HG02970 (cell line): Measurements from ENCODE around the gene PIK3R3.
A peak's percentile ranks its signal among the peaks of the same experiment; 100 is the strongest.

Experiments used
- ATAC-seq: cut with Tn5 transposase; IDR thresholded peaks from one replicate; pipeline ENCODE4 v1.9.1; 2021; ENCODE audit warnings: mild to moderate bottlenecking, moderate library complexity, moderate number of reproducible peaks; ENCODE audit not compliant: unreplicated experiment, low FRiP score

Gene PIK3R3

GRCh38 chr1:46158312-46159281, 26.2 kb upstream of the PIK3R3 start:
- ATAC-seq: no peak

- ATAC-seq: no peak
Measured at GRCh38 chr1:46157916-46158311, 25.5 kb upstream of the PIK3R3 start.

- no peak for ATAC-seq
Measured at GRCh38 chr1:46153732-46154131, 21.3 kb upstream of the PIK3R3 start.

GRCh38 chr1:46153228-46153627, 20.8 kb upstream of the PIK3R3 start:
- ATAC-seq: no peak

GRCh38 chr1:46152016-46152415, 19.6 kb upstream of the PIK3R3 start:
- ATAC-seq: no peak

- no peak for ATAC-seq
Measured at GRCh38 chr1:46150085-46150484, 17.7 kb upstream of the PIK3R3 start.

- ATAC-seq: no peak
Measured at GRCh38 chr1:46148318-46148717, 15.9 kb upstream of the PIK3R3 start.

GRCh38 chr1:46137916-46138315, 5.5 kb upstream of the PIK3R3 start:
- ATAC-seq: no peak

- ATAC-seq: no peak
Measured at GRCh38 chr1:46136711-46137110, 4.3 kb upstream of the PIK3R3 start.

- ATAC-seq: no peak
Measured at GRCh38 chr1:46134660-46135331, 2.4 kb upstream of the PIK3R3 start.

GRCh38 chr1:46133781-46134350, 1.4 kb upstream of the PIK3R3 start:
- ATAC-seq: no peak

- ATAC-seq: peak; percentile 36
Measured at GRCh38 chr1:46133181-46133658, 791 bp upstream of the PIK3R3 start.

- ATAC-seq: no peak
Measured at GRCh38 chr1:46131712-46132528, 509 bp downstream of the PIK3R3 start.

- no peak for ATAC-seq
Measured at GRCh38 chr1:46131093-46131492, 1.3 kb downstream of the PIK3R3 start.

- no peak for ATAC-seq
Measured at GRCh38 chr1:46130606-46131005, 1.8 kb downstream of the PIK3R3 start.

GRCh38 chr1:46130121-46130520, 2.3 kb downstream of the PIK3R3 start:
- no peak for ATAC-seq

GRCh38 chr1:46128344-46128743, 4.1 kb downstream of the PIK3R3 start:
- no peak for ATAC-seq

GRCh38 chr1:46118856-46119255, 13.6 kb downstream of the PIK3R3 start:
- ATAC-seq: no peak

- ATAC-seq: no peak
Measured at GRCh38 chr1:46117810-46118494, 14.5 kb downstream of the PIK3R3 start.
